ENCODE measurements around the gene CCDC136.

DNA sequence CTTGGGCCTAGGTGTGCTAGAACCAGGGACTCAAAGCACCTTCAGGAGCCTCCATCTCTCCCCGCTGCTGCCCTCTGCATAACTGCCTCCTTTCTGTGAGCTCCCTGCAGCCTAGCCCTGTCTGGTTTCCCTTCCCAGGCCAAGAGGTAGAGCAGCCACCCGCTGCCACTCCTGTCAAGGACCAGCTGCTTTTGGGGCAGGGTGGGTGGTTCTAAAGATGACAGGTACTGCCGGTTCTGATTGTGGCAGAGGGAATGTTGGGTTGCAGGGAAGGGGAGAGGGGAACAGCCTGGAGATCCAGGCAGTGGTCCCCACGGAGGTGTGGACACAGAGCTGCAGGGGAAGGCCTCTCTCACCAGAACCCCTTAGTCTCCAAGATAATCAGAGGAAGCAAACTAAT, 34.7 kb downstream of the CCDC136 start:
- TF ChIP-seq, protein P1, sequence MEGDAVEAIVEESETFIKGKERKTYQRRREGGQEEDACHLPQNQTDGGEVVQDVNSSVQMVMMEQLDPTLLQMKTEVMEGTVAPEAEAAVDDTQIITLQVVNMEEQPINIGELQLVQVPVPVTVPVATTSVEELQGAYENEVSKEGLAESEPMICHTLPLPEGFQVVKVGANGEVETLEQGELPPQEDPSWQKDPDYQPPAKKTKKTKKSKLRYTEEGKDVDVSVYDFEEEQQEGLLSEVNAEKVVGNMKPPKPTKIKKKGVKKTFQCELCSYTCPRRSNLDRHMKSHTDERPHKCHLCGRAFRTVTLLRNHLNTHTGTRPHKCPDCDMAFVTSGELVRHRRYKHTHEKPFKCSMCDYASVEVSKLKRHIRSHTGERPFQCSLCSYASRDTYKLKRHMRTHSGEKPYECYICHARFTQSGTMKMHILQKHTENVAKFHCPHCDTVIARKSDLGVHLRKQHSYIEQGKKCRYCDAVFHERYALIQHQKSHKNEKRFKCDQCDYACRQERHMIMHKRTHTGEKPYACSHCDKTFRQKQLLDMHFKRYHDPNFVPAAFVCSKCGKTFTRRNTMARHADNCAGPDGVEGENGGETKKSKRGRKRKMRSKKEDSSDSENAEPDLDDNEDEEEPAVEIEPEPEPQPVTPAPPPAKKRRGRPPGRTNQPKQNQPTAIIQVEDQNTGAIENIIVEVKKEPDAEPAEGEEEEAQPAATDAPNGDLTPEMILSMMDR (IDR thresholded peaks at IDR 0.05), result no peak
- TF ChIP-seq POLR2AphosphoS5 (IDR thresholded peaks at IDR 0.05) (no peak), POLR2A (IDR thresholded peaks at IDR 0.05) (no peak)

All from breast epithelium (tissue), 3 donors.